Vagina (tissue), 2 donors: ENCODE measurements around the gene APOA4.

ENCODE experiments used
- CTCF ChIP-seq, 3 experiments: fragments of 450-650 bp in 2 of 3; fragments of 200-600 bp in 1 of 3; sonication (generic) in 1 of 3; IDR thresholded peaks; one replicate each; pipeline ENCODE4 v1.5.1; 2017 to 2019; ENCODE audit warnings: antibody characterized with exemption in 3 of 3, mild to moderate bottlenecking in 2 of 3, moderate library complexity in 2 of 3
- POLR2A ChIP-seq, 2 donors: fragments of 450-650 bp; IDR thresholded peaks; one replicate each; pipeline ENCODE4 v1.6.1; 2017; ENCODE audit warnings: antibody characterized with exemption in 2 of 2, mild to moderate bottlenecking in 2 of 2, moderate library complexity in 2 of 2
- POLR2AphosphoS5 ChIP-seq, 2 donors: sonication (generic); formaldehyde crosslinking; IDR thresholded peaks; one replicate each; pipeline ENCODE4 v1.9.0; 2017; ENCODE audit warnings: antibody characterized with exemption in 2 of 2, mild to moderate bottlenecking in 2 of 2, low read depth in 1 of 2; ENCODE audit not compliant: insufficient read depth in 1 of 2

DNA sequence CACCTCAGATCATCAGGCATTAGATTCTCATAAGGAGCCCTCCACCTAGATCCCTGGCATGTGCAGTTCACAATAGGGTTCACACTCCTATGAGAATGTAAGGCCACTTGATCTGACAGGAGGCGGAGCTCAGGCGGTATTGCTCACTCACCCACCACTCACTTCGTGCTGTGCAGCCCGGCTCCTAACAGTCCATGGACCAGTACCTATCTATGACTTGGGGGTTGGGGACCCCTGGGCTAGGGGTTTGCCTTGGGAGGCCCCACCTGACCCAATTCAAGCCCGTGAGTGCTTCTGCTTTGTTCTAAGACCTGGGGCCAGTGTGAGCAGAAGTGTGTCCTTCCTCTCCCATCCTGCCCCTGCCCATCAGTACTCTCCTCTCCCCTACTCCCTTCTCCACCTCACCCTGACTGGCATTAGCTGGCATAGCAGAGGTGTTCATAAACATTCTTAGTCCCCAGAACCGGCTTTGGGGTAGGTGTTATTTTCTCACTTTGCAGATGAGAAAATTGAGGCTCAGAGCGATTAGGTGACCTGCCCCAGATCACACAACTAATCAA, 8.8 kb upstream of the APOA4 start:
- TF ChIP-seq CTCF (IDR thresholded peaks at IDR 0.05) = no peak
- no peak for TF ChIP-seq POLR2AphosphoS5 (IDR thresholded peaks at IDR 0.05; ENCODE audit: insufficient read depth in 1 of 2, low read depth in 1 of 2)
- no peak for TF ChIP-seq POLR2A (IDR thresholded peaks at IDR 0.05)
